ENCODE data around the gene PGAM4. TPM values are rescaled to one million over a fixed set of nuclear protein-coding genes. Genes with fewer than 3 reads are reported as not detected.

Gene PGAM4
- total and polyA plus RNA-seq, 8 donors = not detected

Other genes with a start within 250 kb of the PGAM4 start
- 100 to 1,000 TPM in 3 of 5 donors, 10 to 100 TPM in 2; 37.7 to 225 (median 127) TPM for gene ATRX, start 183.4 kb downstream of the PGAM4 start, total RNA-seq
- 10 to 100 TPM in 1 of 3 donors, 1 to 10 TPM in 2; 7.9 to 10.4 (median 9.7) TPM for gene ATRX, start 183.4 kb downstream of the PGAM4 start, polyA plus RNA-seq
- 100 to 1,000 TPM in 1 of 5 donors, 10 to 100 TPM in 4; 16.1 to 135 (median 28.8) TPM for gene MAGT1, start 74.2 kb downstream of the PGAM4 start, total RNA-seq
- gene MAGT1, start 74.2 kb downstream of the PGAM4 start, polyA plus RNA-seq = 10 to 100 TPM in 2 of 3 donors, 1 to 10 TPM in 1; 6.1 to 19.0 (median 10.1) TPM
- gene COX7B, start 70.2 kb downstream of the PGAM4 start, total RNA-seq = 1,000 to 10,000 TPM in 1 of 5 donors, 100 to 1,000 TPM in 3, 10 to 100 TPM in 1; 75.0 to 1,019 (median 279) TPM
- 1,000 to 10,000 TPM; 1,038 to 1,320 (median 1,175) TPM for gene COX7B, start 70.2 kb downstream of the PGAM4 start, polyA plus RNA-seq
- 10 to 100 TPM in 2 of 5 donors, 1 to 10 TPM in 3; 3.5 to 38.2 (median 9.8) TPM for gene ATP7A, start 58.9 kb downstream of the PGAM4 start, total RNA-seq
- gene ATP7A, start 58.9 kb downstream of the PGAM4 start, polyA plus RNA-seq = 1 to 10 TPM in 1 of 3 donors, under 1 TPM in 2; 0.76 to 1.5 (median 0.87) TPM
- gene PGK1, start 134.6 kb upstream of the PGAM4 start, total RNA-seq = 100 to 1,000 TPM in 3 of 5 donors, 10 to 100 TPM in 2; 29.3 to 207 (median 104) TPM
- gene PGK1, start 134.6 kb upstream of the PGAM4 start, polyA plus RNA-seq = 100 to 1,000 TPM; 122 to 150 (median 128) TPM
- 10 to 100 TPM in 3 of 5 donors, 1 to 10 TPM in 2; 3.2 to 75.4 (median 20.9) TPM for gene TAF9B, start 170.0 kb upstream of the PGAM4 start, total RNA-seq
- gene TAF9B, start 170.0 kb upstream of the PGAM4 start, polyA plus RNA-seq = 10 to 100 TPM; 11.1 to 13.4 (median 11.7) TPM